Measurements from ENCODE around the gene SSX2IP.

- TF ChIP-seq ZNF396 (CRISPR knock-in tag; IDR thresholded peaks at IDR 0.05; ENCODE audit: borderline replicate concordance) (no peak), ATF1 (CRISPR knock-in tag; IDR thresholded peaks at IDR 0.05) (no peak), CTCF (IDR thresholded peaks at IDR 0.05) (no peak), ETV6 (CRISPR knock-in tag; IDR thresholded peaks at IDR 0.05) (no peak), E2F4 (CRISPR knock-in tag; IDR thresholded peaks at IDR 0.05; ENCODE audit: borderline replicate concordance, low read depth) (no peak), JUN (CRISPR knock-in tag; IDR thresholded peaks at IDR 0.05) (no peak), NR3C1 (CRISPR knock-in tag; conservative IDR thresholded peaks at IDR 0.05; ENCODE audit: low read depth) (no peak), ZNF416 (CRISPR knock-in tag; IDR thresholded peaks at IDR 0.05) (no peak)
- TF ChIP-seq, protein P1, sequence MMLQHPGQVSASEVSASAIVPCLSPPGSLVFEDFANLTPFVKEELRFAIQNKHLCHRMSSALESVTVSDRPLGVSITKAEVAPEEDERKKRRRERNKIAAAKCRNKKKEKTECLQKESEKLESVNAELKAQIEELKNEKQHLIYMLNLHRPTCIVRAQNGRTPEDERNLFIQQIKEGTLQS (CRISPR knock-in tag; conservative IDR thresholded peaks at IDR 0.05) = no peak
- TF ChIP-seq, protein P2, sequence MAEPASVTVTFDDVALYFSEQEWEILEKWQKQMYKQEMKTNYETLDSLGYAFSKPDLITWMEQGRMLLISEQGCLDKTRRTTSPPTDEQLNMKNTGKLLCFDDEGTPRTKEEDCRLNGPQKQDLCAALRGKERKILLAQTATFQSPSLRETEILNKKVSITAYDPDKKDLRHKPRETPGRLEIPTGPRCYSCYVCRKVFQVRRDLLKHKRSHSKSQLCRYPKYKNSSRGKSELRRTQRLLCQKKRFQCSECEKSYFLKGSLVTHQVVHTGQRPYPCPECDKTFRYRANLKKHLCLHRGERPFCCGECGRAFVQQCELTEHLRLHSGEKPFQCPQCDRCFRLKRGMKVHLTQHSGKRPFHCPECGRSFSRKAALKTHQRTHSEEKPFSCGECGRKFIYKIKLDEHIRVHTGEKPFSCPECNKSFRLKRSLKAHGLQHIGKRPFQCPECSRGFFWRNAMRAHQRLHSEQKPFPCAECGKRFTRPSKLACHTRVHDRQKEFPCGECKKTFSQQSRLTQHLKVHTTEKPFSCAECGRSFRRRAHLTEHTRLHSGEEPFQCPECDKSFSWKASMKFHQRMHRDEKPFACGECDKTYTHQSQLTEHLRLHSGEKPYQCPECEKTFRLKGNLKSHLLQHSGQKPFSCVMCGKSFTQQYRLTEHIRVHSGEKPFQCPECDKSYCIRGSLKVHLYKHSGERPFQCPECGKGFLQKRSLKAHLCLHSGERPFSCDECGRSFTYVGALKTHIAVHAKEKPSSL (CRISPR knock-in tag; conservative IDR thresholded peaks at IDR 0.05) = no peak
Observed at GRCh38 chr1:84634536-84635205, 55.6 kb downstream of the SSX2IP start.
